ENCODE data around the gene PJA2. TPM values are rescaled to one million over a fixed set of nuclear protein-coding genes. Genes with fewer than 3 reads are reported as not detected.

Gene PJA2
- polyA plus RNA-seq, 1 donor from 2014 or later: 142 TPM

DNA sequence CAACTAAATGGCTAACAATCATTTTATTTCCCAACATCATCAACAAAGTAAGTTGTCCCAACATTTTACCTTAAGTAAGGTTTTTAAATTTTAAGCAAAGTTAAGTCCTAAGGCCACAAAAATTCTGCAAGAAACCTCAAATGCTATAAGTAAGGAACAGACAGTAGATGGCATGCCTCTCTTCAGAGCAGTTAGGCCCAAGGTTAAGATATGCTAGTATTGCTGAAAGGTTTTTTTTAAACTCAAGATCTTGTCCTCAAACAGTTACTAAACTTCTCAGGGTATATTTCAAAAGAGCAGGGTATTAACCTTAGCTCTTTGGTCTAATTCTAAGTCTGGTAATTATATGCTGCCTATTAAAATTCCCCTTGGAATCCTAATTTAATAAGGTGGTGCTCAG lies 35.1 kb downstream of the PJA2 start:
- H3F3A ChIP-seq (ENCODE audit: insufficient read depth, low read length, poor library complexity, severe bottlenecking): no peaks in the 10 kb centered on the region
- H3K9me3 ChIP-seq (ENCODE audit: low read length): no peaks in the 10 kb centered on the region
- H3K36me3 ChIP-seq (ENCODE audit: insufficient read depth, low read length): peaks cover 16% of the 10 kb centered on the region
- H3K27me3 ChIP-seq (ENCODE audit: insufficient read depth, low read depth, low read length): no peaks in the 10 kb centered on the region
- peaks cover 13% of the 10 kb centered on the region for H3K79me2 ChIP-seq (replicated peaks; ENCODE audit: insufficient read depth, low read length)
- no peak overlapping the region for H3K9ac ChIP-seq (ENCODE audit: low read length)
- H3K4me2 ChIP-seq (ENCODE audit: low read length): no peak overlapping the region
- TF ChIP-seq POLR2AphosphoS5 (IDR thresholded peaks at IDR 0.05) (no peak), MXI1 (conservative IDR thresholded peaks at IDR 0.05; ENCODE audit: poor library complexity, severe bottlenecking) (no peak)
- H4K20me1 ChIP-seq (ENCODE audit: insufficient read depth): no peaks in the 10 kb centered on the region
- H3K9me2 ChIP-seq (ENCODE audit: insufficient read depth, low read length): no peaks in the 10 kb centered on the region
- no peak overlapping the region for H3K4me3 ChIP-seq (ENCODE audit: low read length)
- H2AFZ ChIP-seq (ENCODE audit: low read depth, low read length): no peak overlapping the region
- no peak overlapping the region for H3K27ac ChIP-seq (ENCODE audit: low read length)

DNA sequence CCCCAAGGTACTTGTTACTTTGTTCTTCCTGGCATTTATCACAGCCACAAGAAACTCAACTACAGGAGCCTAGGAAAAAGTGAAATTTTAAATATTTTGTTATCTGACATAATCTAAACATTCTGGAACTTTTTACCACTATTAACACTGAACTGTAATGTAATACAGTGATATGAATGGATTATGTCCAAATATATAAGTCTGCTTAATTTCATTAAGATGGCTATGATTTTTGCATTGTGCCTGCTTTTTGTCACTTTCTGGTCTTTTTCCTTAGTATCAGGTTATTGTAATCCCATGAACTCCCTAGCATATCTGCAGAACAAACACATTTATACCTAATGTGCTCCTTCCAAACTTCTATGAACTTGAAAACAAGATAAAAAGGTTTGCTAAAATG lies 35.8 kb downstream of the PJA2 start:
- H3K27ac ChIP-seq (ENCODE audit: low read length): no peak overlapping the region
- H3K9me3 ChIP-seq (ENCODE audit: low read length): no peaks in the 10 kb centered on the region
- no peaks in the 10 kb centered on the region for H3F3A ChIP-seq (ENCODE audit: insufficient read depth, low read length, poor library complexity, severe bottlenecking)
- no peak overlapping the region for H3K4me2 ChIP-seq (ENCODE audit: low read length)
- H3K9me2 ChIP-seq (ENCODE audit: insufficient read depth, low read length): no peaks in the 10 kb centered on the region
- TF ChIP-seq, protein P1, sequence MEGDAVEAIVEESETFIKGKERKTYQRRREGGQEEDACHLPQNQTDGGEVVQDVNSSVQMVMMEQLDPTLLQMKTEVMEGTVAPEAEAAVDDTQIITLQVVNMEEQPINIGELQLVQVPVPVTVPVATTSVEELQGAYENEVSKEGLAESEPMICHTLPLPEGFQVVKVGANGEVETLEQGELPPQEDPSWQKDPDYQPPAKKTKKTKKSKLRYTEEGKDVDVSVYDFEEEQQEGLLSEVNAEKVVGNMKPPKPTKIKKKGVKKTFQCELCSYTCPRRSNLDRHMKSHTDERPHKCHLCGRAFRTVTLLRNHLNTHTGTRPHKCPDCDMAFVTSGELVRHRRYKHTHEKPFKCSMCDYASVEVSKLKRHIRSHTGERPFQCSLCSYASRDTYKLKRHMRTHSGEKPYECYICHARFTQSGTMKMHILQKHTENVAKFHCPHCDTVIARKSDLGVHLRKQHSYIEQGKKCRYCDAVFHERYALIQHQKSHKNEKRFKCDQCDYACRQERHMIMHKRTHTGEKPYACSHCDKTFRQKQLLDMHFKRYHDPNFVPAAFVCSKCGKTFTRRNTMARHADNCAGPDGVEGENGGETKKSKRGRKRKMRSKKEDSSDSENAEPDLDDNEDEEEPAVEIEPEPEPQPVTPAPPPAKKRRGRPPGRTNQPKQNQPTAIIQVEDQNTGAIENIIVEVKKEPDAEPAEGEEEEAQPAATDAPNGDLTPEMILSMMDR (IDR thresholded peaks at IDR 0.05; ENCODE audit: poor library complexity, severe bottlenecking): no peak
- TF ChIP-seq POLR2AphosphoS5 (IDR thresholded peaks at IDR 0.05): no peak
- TF ChIP-seq EP300 (conservative IDR thresholded peaks at IDR 0.05; ENCODE audit: poor library complexity, severe bottlenecking): no peak
- TF ChIP-seq SMC3 (conservative IDR thresholded peaks at IDR 0.05; ENCODE audit: poor library complexity): no peak
- TF ChIP-seq, protein P2, sequence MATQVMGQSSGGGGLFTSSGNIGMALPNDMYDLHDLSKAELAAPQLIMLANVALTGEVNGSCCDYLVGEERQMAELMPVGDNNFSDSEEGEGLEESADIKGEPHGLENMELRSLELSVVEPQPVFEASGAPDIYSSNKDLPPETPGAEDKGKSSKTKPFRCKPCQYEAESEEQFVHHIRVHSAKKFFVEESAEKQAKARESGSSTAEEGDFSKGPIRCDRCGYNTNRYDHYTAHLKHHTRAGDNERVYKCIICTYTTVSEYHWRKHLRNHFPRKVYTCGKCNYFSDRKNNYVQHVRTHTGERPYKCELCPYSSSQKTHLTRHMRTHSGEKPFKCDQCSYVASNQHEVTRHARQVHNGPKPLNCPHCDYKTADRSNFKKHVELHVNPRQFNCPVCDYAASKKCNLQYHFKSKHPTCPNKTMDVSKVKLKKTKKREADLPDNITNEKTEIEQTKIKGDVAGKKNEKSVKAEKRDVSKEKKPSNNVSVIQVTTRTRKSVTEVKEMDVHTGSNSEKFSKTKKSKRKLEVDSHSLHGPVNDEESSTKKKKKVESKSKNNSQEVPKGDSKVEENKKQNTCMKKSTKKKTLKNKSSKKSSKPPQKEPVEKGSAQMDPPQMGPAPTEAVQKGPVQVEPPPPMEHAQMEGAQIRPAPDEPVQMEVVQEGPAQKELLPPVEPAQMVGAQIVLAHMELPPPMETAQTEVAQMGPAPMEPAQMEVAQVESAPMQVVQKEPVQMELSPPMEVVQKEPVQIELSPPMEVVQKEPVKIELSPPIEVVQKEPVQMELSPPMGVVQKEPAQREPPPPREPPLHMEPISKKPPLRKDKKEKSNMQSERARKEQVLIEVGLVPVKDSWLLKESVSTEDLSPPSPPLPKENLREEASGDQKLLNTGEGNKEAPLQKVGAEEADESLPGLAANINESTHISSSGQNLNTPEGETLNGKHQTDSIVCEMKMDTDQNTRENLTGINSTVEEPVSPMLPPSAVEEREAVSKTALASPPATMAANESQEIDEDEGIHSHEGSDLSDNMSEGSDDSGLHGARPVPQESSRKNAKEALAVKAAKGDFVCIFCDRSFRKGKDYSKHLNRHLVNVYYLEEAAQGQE (IDR thresholded peaks at IDR 0.05; ENCODE audit: borderline replicate concordance): no peak
- no peak for TF ChIP-seq EZH2 (IDR thresholded peaks at IDR 0.05; ENCODE audit: borderline replicate concordance, insufficient read depth, low read length, poor library complexity, severe bottlenecking)
- TF ChIP-seq RAD21 (conservative IDR thresholded peaks at IDR 0.05): no peak
- TF ChIP-seq TAF1 (IDR thresholded peaks at IDR 0.05; ENCODE audit: low read depth): no peak
- no peak for TF ChIP-seq MXI1 (conservative IDR thresholded peaks at IDR 0.05; ENCODE audit: poor library complexity, severe bottlenecking)
- no peaks in the 10 kb centered on the region for H4K20me1 ChIP-seq (ENCODE audit: insufficient read depth)
- no peak overlapping the region for H3K4me3 ChIP-seq (ENCODE audit: low read length)
- no peak overlapping the region for H2AFZ ChIP-seq (ENCODE audit: low read depth, low read length)
- H3K79me2 ChIP-seq (replicated peaks; ENCODE audit: insufficient read depth, low read length): peaks cover 11% of the 10 kb centered on the region
- H3K9ac ChIP-seq (ENCODE audit: low read length): no peak overlapping the region
- no peaks in the 10 kb centered on the region for H3K27me3 ChIP-seq (ENCODE audit: insufficient read depth, low read depth, low read length)
- peaks cover 10% of the 10 kb centered on the region for H3K36me3 ChIP-seq (ENCODE audit: insufficient read depth, low read length)

DNA sequence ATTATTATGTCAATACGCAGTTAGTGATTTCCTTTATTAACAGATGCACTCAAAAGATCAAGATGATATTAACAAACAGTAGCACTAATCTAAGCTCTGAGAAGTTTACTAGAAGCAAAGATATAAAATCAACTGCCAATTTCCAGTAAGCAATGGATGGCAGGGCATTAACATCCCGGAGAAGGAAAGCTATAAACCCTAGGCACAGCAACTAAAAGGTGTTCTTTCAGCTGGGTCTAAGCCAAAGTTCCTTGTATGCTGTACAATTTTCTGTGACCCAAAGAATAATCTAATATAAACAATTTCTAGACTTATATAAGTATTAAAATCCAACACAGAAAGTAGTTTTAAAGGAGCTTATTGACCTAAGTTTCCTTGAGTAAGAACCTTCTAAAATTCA lies 39.4 kb downstream of the PJA2 start:
- H2AFZ ChIP-seq (ENCODE audit: low read depth, low read length): no peak overlapping the region
- no peak overlapping the region for H3K27ac ChIP-seq (ENCODE audit: low read length)
- H3K36me3 ChIP-seq (ENCODE audit: insufficient read depth, low read length): peaks cover 24% of the 10 kb centered on the region
- H4K20me1 ChIP-seq (ENCODE audit: insufficient read depth): no peaks in the 10 kb centered on the region
- no peak overlapping the region for H3K4me2 ChIP-seq (ENCODE audit: low read length)
- H3K27me3 ChIP-seq (ENCODE audit: insufficient read depth, low read depth, low read length): no peaks in the 10 kb centered on the region
- H3K79me2 ChIP-seq (replicated peaks; ENCODE audit: insufficient read depth, low read length): peaks cover 17% of the 10 kb centered on the region
- H3F3A ChIP-seq (ENCODE audit: insufficient read depth, low read length, poor library complexity, severe bottlenecking): no peaks in the 10 kb centered on the region
- no peak overlapping the region for H3K9ac ChIP-seq (ENCODE audit: low read length)
- H3K9me3 ChIP-seq (ENCODE audit: low read length): no peaks in the 10 kb centered on the region
- H3K4me3 ChIP-seq (ENCODE audit: low read length): no peak overlapping the region
- TF ChIP-seq MXI1 (conservative IDR thresholded peaks at IDR 0.05; ENCODE audit: poor library complexity, severe bottlenecking): no peak
- TF ChIP-seq, protein P2 (IDR thresholded peaks at IDR 0.05; ENCODE audit: borderline replicate concordance): no peak
- no peak for TF ChIP-seq EP300 (conservative IDR thresholded peaks at IDR 0.05; ENCODE audit: poor library complexity, severe bottlenecking)
- TF ChIP-seq, protein P1 (IDR thresholded peaks at IDR 0.05; ENCODE audit: poor library complexity, severe bottlenecking): no peak
- TF ChIP-seq TAF1 (IDR thresholded peaks at IDR 0.05; ENCODE audit: low read depth): no peak
- TF ChIP-seq SMC3 (conservative IDR thresholded peaks at IDR 0.05; ENCODE audit: poor library complexity): no peak
- TF ChIP-seq EZH2 (IDR thresholded peaks at IDR 0.05; ENCODE audit: borderline replicate concordance, insufficient read depth, low read length, poor library complexity, severe bottlenecking): no peak
- no peak for TF ChIP-seq POLR2AphosphoS5 (IDR thresholded peaks at IDR 0.05)
- no peak for TF ChIP-seq RAD21 (conservative IDR thresholded peaks at IDR 0.05)
- H3K9me2 ChIP-seq (ENCODE audit: insufficient read depth, low read length): no peaks in the 10 kb centered on the region
